ENCODE results near the gene ELP4. TPM values are rescaled to one million over a fixed set of nuclear protein-coding genes. Genes with fewer than 3 reads are reported as not detected.

The ELP4 gene
- total RNA-seq, 1 donor from 2014 or later, result 23.4 TPM

DNA sequence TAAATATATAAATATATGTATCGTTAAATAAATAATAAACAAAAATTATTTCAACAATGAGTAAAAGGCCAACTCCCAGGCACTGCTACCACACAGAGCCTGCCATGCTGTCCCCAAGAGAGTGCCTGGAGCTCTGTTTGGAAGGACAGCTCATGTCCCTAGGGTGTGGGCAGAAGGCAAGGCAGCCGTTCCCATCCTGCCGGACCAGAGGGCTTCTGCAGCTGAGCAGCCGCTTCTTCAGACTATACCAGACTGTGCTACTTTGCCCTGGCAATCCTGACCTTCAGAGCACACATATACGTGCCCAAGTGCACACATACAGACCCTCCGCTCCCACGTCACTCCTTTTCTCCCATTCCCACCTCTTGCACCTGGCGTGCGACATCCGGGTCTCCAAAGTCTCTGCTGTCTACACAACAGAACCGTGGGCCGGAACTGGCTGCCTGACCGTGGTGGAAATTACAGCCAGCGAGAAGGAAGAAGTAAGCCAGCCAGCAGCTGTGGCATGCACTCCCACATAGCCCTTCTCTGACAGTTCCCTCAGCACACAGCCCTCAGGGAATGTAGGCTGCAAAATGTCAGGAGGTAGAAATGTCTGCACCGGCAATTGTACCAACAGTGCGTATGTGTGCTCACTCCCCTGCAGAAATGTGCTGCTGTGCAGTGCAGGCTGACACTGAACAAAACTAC lies 277.6 kb downstream of the ELP4 start:
- Mint-ChIP-seq H3K4me3 (ENCODE audit: low read depth) (no peak overlapping the region), H3K36me3 (ENCODE audit: insufficient read depth) (no peaks in the 10 kb centered on the region), H3K27ac (no peak overlapping the region), H3K27me3 (peaks cover 20% of the 10 kb centered on the region), H3K9me3 (ENCODE audit: low read depth) (no peaks in the 10 kb centered on the region), H3K4me1 (ENCODE audit: low read depth) (no peaks in the 10 kb centered on the region)
- no peak for DNase-seq (ENCODE audit: low spot score, unreplicated experiment)
- TF ChIP-seq, protein P1, sequence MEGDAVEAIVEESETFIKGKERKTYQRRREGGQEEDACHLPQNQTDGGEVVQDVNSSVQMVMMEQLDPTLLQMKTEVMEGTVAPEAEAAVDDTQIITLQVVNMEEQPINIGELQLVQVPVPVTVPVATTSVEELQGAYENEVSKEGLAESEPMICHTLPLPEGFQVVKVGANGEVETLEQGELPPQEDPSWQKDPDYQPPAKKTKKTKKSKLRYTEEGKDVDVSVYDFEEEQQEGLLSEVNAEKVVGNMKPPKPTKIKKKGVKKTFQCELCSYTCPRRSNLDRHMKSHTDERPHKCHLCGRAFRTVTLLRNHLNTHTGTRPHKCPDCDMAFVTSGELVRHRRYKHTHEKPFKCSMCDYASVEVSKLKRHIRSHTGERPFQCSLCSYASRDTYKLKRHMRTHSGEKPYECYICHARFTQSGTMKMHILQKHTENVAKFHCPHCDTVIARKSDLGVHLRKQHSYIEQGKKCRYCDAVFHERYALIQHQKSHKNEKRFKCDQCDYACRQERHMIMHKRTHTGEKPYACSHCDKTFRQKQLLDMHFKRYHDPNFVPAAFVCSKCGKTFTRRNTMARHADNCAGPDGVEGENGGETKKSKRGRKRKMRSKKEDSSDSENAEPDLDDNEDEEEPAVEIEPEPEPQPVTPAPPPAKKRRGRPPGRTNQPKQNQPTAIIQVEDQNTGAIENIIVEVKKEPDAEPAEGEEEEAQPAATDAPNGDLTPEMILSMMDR (IDR thresholded peaks at IDR 0.05; ENCODE audit: unreplicated experiment), result no peak

DNA sequence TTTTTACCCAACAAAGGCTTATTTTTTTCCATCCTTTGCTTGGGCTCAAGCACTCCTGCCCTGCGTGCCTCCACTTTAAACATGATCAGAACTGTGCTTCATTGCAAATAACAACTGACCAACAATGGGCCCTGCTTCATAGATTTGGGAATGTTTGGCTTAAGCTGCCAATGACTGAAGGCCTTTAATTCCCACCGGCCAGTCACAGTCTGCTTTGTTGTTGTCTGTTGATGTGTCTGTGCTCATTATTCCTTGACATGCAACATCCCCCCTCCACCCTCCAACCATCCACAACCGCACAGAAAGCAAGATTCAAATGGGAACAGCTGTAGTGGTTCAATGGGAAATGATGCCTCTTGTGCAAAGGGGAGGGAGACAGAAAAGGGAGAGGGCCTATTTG lies 278.5 kb downstream of the ELP4 start:
- no peaks in the 10 kb centered on the region for H3K4me1 Mint-ChIP-seq (ENCODE audit: low read depth)
- no peaks in the 10 kb centered on the region for H3K36me3 Mint-ChIP-seq (ENCODE audit: insufficient read depth)
- no peak overlapping the region for H3K4me3 Mint-ChIP-seq (ENCODE audit: low read depth)
- no peak for DNase-seq (ENCODE audit: low spot score, unreplicated experiment)
- no peak overlapping the region for H3K27ac Mint-ChIP-seq
- no peaks in the 10 kb centered on the region for H3K9me3 Mint-ChIP-seq (ENCODE audit: low read depth)
- TF ChIP-seq, protein P1 (IDR thresholded peaks at IDR 0.05; ENCODE audit: unreplicated experiment), result no peak
- peaks cover 30% of the 10 kb centered on the region for H3K27me3 Mint-ChIP-seq

DNA sequence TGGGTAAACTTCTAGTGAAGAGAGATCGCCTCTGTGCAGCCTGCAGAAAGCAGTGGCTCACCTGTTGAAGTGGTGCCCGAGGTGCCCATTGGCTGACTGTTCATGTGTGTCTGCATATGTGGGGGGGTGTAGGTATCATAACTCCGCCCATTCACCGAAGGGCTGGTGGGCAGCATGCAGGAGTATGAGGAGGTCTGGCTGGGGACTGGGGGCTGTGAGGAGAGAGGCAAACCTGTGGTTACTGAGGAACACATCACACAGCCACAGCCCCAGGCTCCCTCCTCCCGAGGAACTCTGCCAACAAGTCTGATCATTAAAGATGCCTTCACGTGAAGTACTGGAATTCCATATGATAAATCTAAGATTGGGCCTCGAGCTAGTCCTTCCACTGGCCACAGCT lies 281.1 kb downstream of the ELP4 start:
- TF ChIP-seq, protein P1 (IDR thresholded peaks at IDR 0.05; ENCODE audit: unreplicated experiment), result no peak
- no peak for DNase-seq (ENCODE audit: low spot score, unreplicated experiment)
- peaks cover 55% of the 10 kb centered on the region for H3K27me3 Mint-ChIP-seq
- H3K36me3 Mint-ChIP-seq (ENCODE audit: insufficient read depth), result no peaks in the 10 kb centered on the region
- H3K4me3 Mint-ChIP-seq (ENCODE audit: low read depth), result no peak overlapping the region
- no peak overlapping the region for H3K27ac Mint-ChIP-seq
- H3K9me3 Mint-ChIP-seq (ENCODE audit: low read depth), result no peaks in the 10 kb centered on the region
- H3K4me1 Mint-ChIP-seq (ENCODE audit: low read depth), result no peaks in the 10 kb centered on the region

DNA sequence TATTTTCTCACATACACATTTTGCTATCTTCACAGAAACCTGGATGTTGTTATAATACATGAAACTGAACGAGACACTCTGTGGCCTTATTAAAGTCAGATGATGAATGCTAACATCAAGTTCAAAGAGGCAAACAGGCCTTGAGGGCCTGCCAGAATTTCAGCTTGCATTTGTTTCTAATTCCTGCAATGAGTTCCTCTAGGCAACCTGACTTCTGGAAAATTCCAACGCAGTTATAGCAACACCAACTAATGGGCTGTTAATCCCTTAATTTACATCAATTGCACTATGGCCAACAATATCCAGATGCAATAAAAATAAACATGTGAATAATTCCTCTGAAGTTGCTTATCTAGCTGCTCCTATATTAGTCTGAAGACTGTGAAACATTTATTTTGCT lies 282.5 kb downstream of the ELP4 start:
- no peak for DNase-seq (ENCODE audit: low spot score, unreplicated experiment)
- Mint-ChIP-seq H3K4me3 (ENCODE audit: low read depth) (no peak overlapping the region), H3K27ac (no peak overlapping the region), H3K36me3 (ENCODE audit: insufficient read depth) (no peaks in the 10 kb centered on the region), H3K4me1 (ENCODE audit: low read depth) (no peaks in the 10 kb centered on the region), H3K27me3 (peaks cover 66% of the 10 kb centered on the region), H3K9me3 (ENCODE audit: low read depth) (no peaks in the 10 kb centered on the region)
- TF ChIP-seq, protein P1 (IDR thresholded peaks at IDR 0.05; ENCODE audit: unreplicated experiment), result no peak

DNA sequence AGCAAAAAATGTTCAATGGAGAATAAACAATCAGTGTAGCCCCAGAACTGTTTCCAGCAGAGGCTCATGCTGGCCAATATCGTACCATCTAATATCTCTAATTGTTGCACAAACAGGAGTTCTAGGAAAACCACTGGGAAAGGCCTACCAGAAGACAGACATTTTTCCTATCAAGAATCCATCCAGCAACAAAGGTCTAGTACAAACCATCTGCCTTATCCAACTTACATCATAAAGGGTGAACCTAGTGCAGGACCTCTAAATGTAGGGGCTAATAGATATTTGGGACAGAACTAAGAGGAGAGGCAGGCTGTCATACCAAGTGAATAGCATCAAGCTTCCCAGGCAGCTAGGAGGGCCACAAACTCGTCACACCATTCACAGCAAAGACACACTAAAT lies 282.9 kb downstream of the ELP4 start:
- H3K4me1 Mint-ChIP-seq (ENCODE audit: low read depth), result no peaks in the 10 kb centered on the region
- H3K27me3 Mint-ChIP-seq, result peaks cover 71% of the 10 kb centered on the region
- H3K9me3 Mint-ChIP-seq (ENCODE audit: low read depth), result no peaks in the 10 kb centered on the region
- TF ChIP-seq, protein P1 (IDR thresholded peaks at IDR 0.05; ENCODE audit: unreplicated experiment), result no peak
- DNase-seq (ENCODE audit: low spot score, unreplicated experiment), result no peak
- H3K27ac Mint-ChIP-seq, result no peak overlapping the region
- no peak overlapping the region for H3K4me3 Mint-ChIP-seq (ENCODE audit: low read depth)
- no peaks in the 10 kb centered on the region for H3K36me3 Mint-ChIP-seq (ENCODE audit: insufficient read depth)

All from progenitor cell of endocrine pancreas (in vitro differentiated cells).